Type B pancreatic cell (in vitro differentiated cells): ENCODE measurements around the gene MRI1. TPM values are rescaled to one million over a fixed set of nuclear protein-coding genes. Genes with fewer than 3 reads are reported as not detected.

Experiments
- DNase-seq: peaks from one replicate; pipeline ENCODE4 v3.0.0; 2021; ENCODE audit warnings: mixed read lengths; ENCODE audit not compliant: unreplicated experiment; ENCODE audit errors: extremely low spot score
- H3K27ac Mint-ChIP-seq: 2 replicates; pipeline ENCODE4 v1.8.0; 2021; ENCODE audit warnings: mild to moderate bottlenecking, mixed read lengths
- H3K27me3 Mint-ChIP-seq: 2 replicates; pipeline ENCODE4 v1.8.0; 2021; ENCODE audit warnings: mixed read lengths
- H3K36me3 Mint-ChIP-seq: 2 replicates; pipeline ENCODE4 v1.8.0; 2021; ENCODE audit warnings: mixed read lengths
- H3K4me1 Mint-ChIP-seq: one replicate; pipeline ENCODE4 v1.8.0; 2021; ENCODE audit warnings: mixed read lengths; ENCODE audit not compliant: unreplicated experiment
- H3K4me3 Mint-ChIP-seq: 2 replicates; pipeline ENCODE4 v1.8.0; 2021; ENCODE audit warnings: mild to moderate bottlenecking, mixed read lengths
- H3K9me3 Mint-ChIP-seq: 2 replicates; pipeline ENCODE4 v1.8.0; 2021; ENCODE audit warnings: mixed read lengths
- CTCF ChIP-seq: fragments of 200-600 bp; sonication (generic); conservative IDR thresholded peaks from 2 replicates; pipeline ENCODE4 v1.5.0; 2021; ENCODE audit warnings: antibody characterized with exemption, mild to moderate bottlenecking
- total RNA-seq: library from RNA; stranded (reverse); gene quantifications from 2 replicates; pipeline ENCODE4 v1.2.1, GENCODE V29; 2021; ENCODE audit warnings: low replicate concordance

Gene MRI1
- total RNA-seq, 1 donor from 2014 or later = 27.7 TPM

GRCh38 chr19:13812544-13812943, 48.2 kb downstream of the MRI1 start:
- DNase-seq = no peak
- no peak overlapping the region for H3K4me3 Mint-ChIP-seq
- no peak overlapping the region for H3K27ac Mint-ChIP-seq
- no peaks in the 10 kb centered on the region for H3K27me3 Mint-ChIP-seq
- H3K9me3 Mint-ChIP-seq = no peaks in the 10 kb centered on the region
- TF ChIP-seq CTCF = no peak
- H3K4me1 Mint-ChIP-seq = no peaks in the 10 kb centered on the region
- peaks cover 5% of the 10 kb centered on the region for H3K36me3 Mint-ChIP-seq

GRCh38 chr19:13813147-13813546, 48.8 kb downstream of the MRI1 start:
- Mint-ChIP-seq H3K27ac (no peak overlapping the region), H3K27me3 (no peaks in the 10 kb centered on the region), H3K4me3 (no peak overlapping the region), H3K36me3 (peaks cover 5% of the 10 kb centered on the region), H3K9me3 (no peaks in the 10 kb centered on the region), H3K4me1 (no peaks in the 10 kb centered on the region)
- no peak for DNase-seq
- no peak for TF ChIP-seq CTCF

- Mint-ChIP-seq H3K4me1 (no peaks in the 10 kb centered on the region), H3K9me3 (no peaks in the 10 kb centered on the region), H3K4me3 (no peak overlapping the region), H3K27me3 (no peaks in the 10 kb centered on the region), H3K36me3 (peaks cover 5% of the 10 kb centered on the region), H3K27ac (no peak overlapping the region)
- TF ChIP-seq CTCF = no peak
- no peak for DNase-seq
These were observed 50.2 kb downstream of the MRI1 start for GRCh38 chr19:13814550-13814949.

- H3K4me1 Mint-ChIP-seq = no peaks in the 10 kb centered on the region
- no peak for TF ChIP-seq CTCF
- DNase-seq = no peak
- H3K27ac Mint-ChIP-seq = no peak overlapping the region
- H3K9me3 Mint-ChIP-seq = no peaks in the 10 kb centered on the region
- H3K4me3 Mint-ChIP-seq = no peak overlapping the region
- peaks cover 5% of the 10 kb centered on the region for H3K36me3 Mint-ChIP-seq
- H3K27me3 Mint-ChIP-seq = no peaks in the 10 kb centered on the region
These were observed 52.8 kb downstream of the MRI1 start for GRCh38 chr19:13817018-13817614.

GRCh38 chr19:13817615-13818371, 53.5 kb downstream of the MRI1 start:
- Mint-ChIP-seq H3K9me3 (no peaks in the 10 kb centered on the region), H3K36me3 (peaks cover 5% of the 10 kb centered on the region), H3K4me3 (peak overlapping the region; percentile 58), H3K4me1 (no peaks in the 10 kb centered on the region), H3K27me3 (no peaks in the 10 kb centered on the region), H3K27ac (no peak overlapping the region)
- no peak for DNase-seq
- TF ChIP-seq CTCF = no peak
